Brain microvascular endothelial cell (primary cell): ENCODE results near the gene PTGDR.

Experiments used
- DNase-seq: peaks from one replicate; pipeline ENCODE4 v3.0.0-alpha.2; 2020
- H3K27ac ChIP-seq: fragments of 250-450 bp; sonication (Bioruptor Pico); 2 replicates; pipeline ENCODE4 v1.5.1; 2020; ENCODE audit warnings: mild to moderate bottlenecking, moderate library complexity
- H3K27me3 ChIP-seq: fragments of 250-450 bp; sonication (Bioruptor Pico); replicated peaks from 2 replicates; pipeline ENCODE4 v1.5.1; 2020; ENCODE audit warnings: mild to moderate bottlenecking
- H3K36me3 ChIP-seq: fragments of 250-450 bp; sonication (Bioruptor Pico); replicated peaks from 2 replicates; pipeline ENCODE4 v1.5.1; 2020; ENCODE audit warnings: mild to moderate bottlenecking
- H3K4me3 ChIP-seq: 2 replicates; pipeline ENCODE4 v1.5.1; 2011; ENCODE audit warnings: low read depth, mild to moderate bottlenecking, control low read depth, low read length, moderate library complexity
- in situ Hi-C: cut with HindIII; loops from 2 replicates; pipeline ENCODE4 v1.10.0; 2017; ENCODE audit warnings: low sequenced_read_pairs, low pct_ligation_motif_present
- TF ChIP-seq, protein P1 (sequence below): IDR thresholded peaks from 2 replicates; pipeline ENCODE4 v1.5.1; 2011; ENCODE audit warnings: low read depth, mild to moderate bottlenecking, moderate library complexity, low read length, control low read depth, inconsistent platforms; ENCODE audit errors: missing control alignments

PTGDR gene

DNA sequence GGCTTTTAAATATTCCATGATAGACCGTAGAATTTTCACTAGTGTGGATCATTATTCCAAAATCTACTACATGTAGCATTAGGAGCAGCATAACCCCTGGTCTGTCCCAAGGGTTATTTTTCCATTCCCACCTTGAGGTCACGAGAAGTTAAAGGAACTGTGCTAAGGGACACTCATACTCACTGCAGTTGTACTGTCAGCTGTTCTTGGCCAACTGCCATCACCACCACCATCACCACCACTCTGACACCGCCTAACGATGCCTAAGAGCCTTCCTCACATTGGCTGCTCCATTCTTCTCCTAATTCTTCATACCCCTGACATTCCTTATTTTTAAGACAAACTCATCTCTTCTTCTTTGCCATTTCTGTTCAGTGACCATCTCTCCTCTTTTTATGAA, 13.4 kb upstream of the PTGDR start:
- Histone ChIP-seq H3K36me3 (no peaks in the 10 kb centered on the region), H3K27me3 (no peaks in the 10 kb centered on the region), H3K4me3 (no peak overlapping the region), H3K27ac (no peak overlapping the region)
- DNase-seq = no peak
- in situ Hi-C loops = no loop called here
- TF ChIP-seq, protein P1, sequence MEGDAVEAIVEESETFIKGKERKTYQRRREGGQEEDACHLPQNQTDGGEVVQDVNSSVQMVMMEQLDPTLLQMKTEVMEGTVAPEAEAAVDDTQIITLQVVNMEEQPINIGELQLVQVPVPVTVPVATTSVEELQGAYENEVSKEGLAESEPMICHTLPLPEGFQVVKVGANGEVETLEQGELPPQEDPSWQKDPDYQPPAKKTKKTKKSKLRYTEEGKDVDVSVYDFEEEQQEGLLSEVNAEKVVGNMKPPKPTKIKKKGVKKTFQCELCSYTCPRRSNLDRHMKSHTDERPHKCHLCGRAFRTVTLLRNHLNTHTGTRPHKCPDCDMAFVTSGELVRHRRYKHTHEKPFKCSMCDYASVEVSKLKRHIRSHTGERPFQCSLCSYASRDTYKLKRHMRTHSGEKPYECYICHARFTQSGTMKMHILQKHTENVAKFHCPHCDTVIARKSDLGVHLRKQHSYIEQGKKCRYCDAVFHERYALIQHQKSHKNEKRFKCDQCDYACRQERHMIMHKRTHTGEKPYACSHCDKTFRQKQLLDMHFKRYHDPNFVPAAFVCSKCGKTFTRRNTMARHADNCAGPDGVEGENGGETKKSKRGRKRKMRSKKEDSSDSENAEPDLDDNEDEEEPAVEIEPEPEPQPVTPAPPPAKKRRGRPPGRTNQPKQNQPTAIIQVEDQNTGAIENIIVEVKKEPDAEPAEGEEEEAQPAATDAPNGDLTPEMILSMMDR = no peak

DNA sequence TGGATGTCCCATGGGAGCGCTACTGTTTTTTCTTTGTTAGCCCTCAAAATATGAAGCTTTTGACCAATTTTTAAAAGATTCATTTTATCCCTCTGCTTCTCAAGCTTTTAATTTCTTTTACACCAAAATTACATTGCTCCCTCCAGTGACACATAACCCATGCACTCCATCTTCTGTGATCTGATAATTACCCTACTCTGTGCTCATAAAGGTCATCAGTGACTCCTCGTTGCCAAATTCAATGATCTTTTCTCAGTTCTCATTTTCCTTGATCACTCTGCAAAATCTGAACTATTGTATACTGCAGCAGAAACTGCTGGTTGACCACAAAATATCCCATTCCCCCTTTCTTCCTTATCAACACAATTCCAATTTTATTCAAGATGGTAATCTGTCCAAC, 8.7 kb upstream of the PTGDR start:
- no peak overlapping the region for H3K27ac ChIP-seq
- DNase-seq = no peak
- in situ Hi-C loops = no loop called here
- TF ChIP-seq, protein P1 = no peak
- H3K4me3 ChIP-seq = no peak overlapping the region
- H3K27me3 ChIP-seq = no peaks in the 10 kb centered on the region
- no peaks in the 10 kb centered on the region for H3K36me3 ChIP-seq

DNA sequence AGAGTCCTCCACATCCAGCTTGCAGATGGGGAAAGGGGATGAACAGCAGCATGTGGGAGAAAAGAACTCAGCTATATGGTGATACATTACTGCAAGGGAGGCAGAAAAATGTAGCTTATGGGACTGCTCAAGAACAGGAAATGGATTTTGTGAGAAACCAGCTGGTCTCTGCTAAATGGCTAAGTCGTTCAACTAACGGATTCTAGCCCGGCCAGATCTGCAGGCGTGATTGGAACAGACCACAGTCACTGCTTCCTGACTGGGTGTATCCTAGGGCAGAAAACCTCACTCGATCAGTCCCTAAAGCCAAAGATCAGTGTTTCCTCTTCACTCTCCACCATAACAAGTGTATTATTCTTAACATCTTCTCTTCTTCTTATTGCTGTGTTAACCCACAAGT, 8.1 kb upstream of the PTGDR start:
- TF ChIP-seq, protein P1 = no peak
- H3K4me3 ChIP-seq = no peak overlapping the region
- H3K27me3 ChIP-seq = no peaks in the 10 kb centered on the region
- in situ Hi-C loops = no loop called here
- no peak for DNase-seq
- no peaks in the 10 kb centered on the region for H3K36me3 ChIP-seq
- no peak overlapping the region for H3K27ac ChIP-seq

DNA sequence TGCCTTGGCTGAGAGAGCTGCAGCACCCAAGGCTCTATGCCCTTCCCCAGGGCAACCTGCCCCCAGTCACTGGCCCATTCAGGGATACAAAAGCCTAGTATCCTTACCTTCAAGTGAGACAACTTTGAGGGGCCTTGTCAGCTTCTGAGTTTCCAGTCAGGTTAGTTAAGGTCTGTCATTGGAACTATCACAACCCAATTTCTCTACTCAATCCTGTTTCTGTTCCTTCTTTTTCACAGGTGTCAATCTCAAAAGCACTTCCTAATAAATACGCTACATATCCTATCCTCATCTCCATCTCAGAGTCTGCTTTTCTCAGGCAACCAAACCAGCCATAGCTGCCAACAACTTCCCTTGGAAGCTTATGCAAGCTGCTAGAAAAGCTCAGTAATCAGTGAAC, 4.9 kb upstream of the PTGDR start:
- no peak overlapping the region for H3K27ac ChIP-seq
- no peak for DNase-seq
- in situ Hi-C loops = no loop called here
- no peaks in the 10 kb centered on the region for H3K36me3 ChIP-seq
- H3K4me3 ChIP-seq = no peak overlapping the region
- H3K27me3 ChIP-seq = no peaks in the 10 kb centered on the region
- TF ChIP-seq, protein P1 = no peak

DNA sequence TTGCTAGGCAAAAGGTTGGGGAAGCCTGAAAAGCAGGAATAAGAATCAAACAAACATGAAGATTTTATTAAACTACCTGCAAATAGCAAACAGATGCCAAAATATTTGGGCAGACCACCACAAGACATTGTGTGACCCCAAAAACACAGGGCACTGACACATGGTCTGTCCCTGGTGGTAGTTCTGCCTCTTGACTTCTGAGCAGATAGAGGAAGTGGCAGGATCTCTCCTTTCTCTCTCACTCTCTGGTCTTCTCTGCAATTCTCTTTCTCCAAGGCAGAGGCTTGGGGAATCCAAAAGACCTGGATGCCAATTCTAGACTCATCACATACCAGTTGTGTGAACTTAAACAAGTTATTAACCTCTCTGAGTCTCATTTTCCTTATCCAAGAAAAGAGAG, 4.3 kb upstream of the PTGDR start:
- DNase-seq = no peak
- in situ Hi-C loops = no loop called here
- TF ChIP-seq, protein P1 = no peak

DNA sequence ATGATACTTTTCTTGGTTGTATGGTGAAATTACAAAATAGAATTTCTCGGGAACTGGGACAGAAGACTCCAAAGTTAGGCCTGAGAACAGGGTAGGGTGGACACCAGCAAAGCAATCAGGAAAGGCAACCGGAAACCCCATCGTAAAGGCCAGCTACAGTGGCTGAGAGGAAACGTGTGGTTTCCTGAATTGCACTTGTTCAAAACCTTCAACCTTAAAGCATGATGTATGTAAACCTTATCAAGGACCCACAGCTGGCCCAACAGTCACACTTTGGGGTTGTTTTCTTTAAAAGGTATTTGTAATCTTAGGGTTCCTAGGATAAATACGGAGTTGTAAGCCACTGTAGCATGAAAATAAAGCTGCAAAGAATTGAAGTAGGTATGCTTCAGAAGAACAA, 2.2 kb upstream of the PTGDR start:
- no peaks in the 10 kb centered on the region for H3K36me3 ChIP-seq
- in situ Hi-C loops = no loop called here
- H3K4me3 ChIP-seq = no peak overlapping the region
- no peak for DNase-seq
- no peak overlapping the region for H3K27ac ChIP-seq
- TF ChIP-seq, protein P1 = no peak
- no peaks in the 10 kb centered on the region for H3K27me3 ChIP-seq

More for the DNA sequence above, 4.3 kb upstream of the PTGDR start:
- H3K27me3 ChIP-seq = no peaks in the 10 kb centered on the region
- no peak overlapping the region for H3K27ac ChIP-seq
- H3K36me3 ChIP-seq = no peaks in the 10 kb centered on the region
- no peak overlapping the region for H3K4me3 ChIP-seq
